Testis (tissue), 3 donors: ENCODE measurements around the gene CD83. TPM values are rescaled to one million over a fixed set of nuclear protein-coding genes. Genes with fewer than 3 reads are reported as not detected.

Source experiments
- DNase-seq: peaks from one replicate; pipeline ENCODE4 v3.0.0-alpha.2; 2019
- H3K27ac ChIP-seq, 2 donors: fragments of 200-600 bp; sonication (generic); one replicate each; pipeline ENCODE4 v1.5.1; 2019
- H3K27me3 ChIP-seq: fragments of 200-600 bp; sonication (generic); one replicate; pipeline ENCODE4 v1.5.1; 2019
- H3K36me3 ChIP-seq: fragments of 200-600 bp; sonication (generic); one replicate; pipeline ENCODE4 v1.5.1; 2017; ENCODE audit warnings: low read depth; ENCODE audit errors: missing control alignments
- H3K4me1 ChIP-seq: fragments of 200-600 bp; sonication (generic); one replicate; pipeline ENCODE4 v1.5.1; 2019
- H3K4me3 ChIP-seq, 2 donors: fragments of 200-600 bp; sonication (generic); one replicate each; pipeline ENCODE4 v1.5.1; 2017 to 2019
- H3K9me3 ChIP-seq: fragments of 200-600 bp; sonication (generic); one replicate; pipeline ENCODE4 v1.5.1; 2017
- CTCF ChIP-seq, 3 experiments: fragments of 450-650 bp in 2 of 3; fragments of 200-600 bp in 1 of 3; sonication (generic) in 1 of 3; IDR thresholded peaks; one replicate each; pipeline ENCODE4 v1.5.1; 2016 to 2019; ENCODE audit warnings: antibody characterized with exemption in 3 of 3, mild to moderate bottlenecking in 2 of 3, moderate library complexity in 1 of 3
- POLR2A ChIP-seq: fragments of 450-650 bp; IDR thresholded peaks from one replicate; pipeline ENCODE4 v1.6.1; 2017; ENCODE audit warnings: antibody characterized with exemption, mild to moderate bottlenecking, moderate library complexity
- WGBS, 2 donors: methylation state at CpG; one replicate each; pipeline ENCODE4 v1.1.5; 2018; 5-methylcytosine and 5-hydroxymethylcytosine counted together
- intact Hi-C: fragments of 100-400 bp; cut with DNase I; formaldehyde crosslinking; loops from one replicate; pipeline ENCODE4 v1.15.1; 2023; ENCODE audit warnings: low total_unique reads
- polyA plus RNA-seq: library from polyadenylated mRNA; stranded (reverse); fragments of 350-450 nt; fragmentation: Illumina TruSeq; extraction: RNeasy Lipid Tissue Mini Kit (QIAGEN cat#74804); gene quantifications from one replicate; pipeline ENCODE4 v1.2.3, GENCODE V29; 2014; ENCODE audit warnings: low read depth, low replicate concordance; ENCODE audit not compliant: insufficient read depth
- total RNA-seq, 2 donors: library from RNA; depleted of rRNA; stranded (reverse); fragments of >200 nt; gene quantifications; one replicate each; pipeline ENCODE4 v1.2.3, GENCODE V29; 2016

The CD83 gene
- total and polyA plus RNA-seq, 3 donors from 2014 or later, result 5.6 to 12.2 (median 6.2) TPM

DNA sequence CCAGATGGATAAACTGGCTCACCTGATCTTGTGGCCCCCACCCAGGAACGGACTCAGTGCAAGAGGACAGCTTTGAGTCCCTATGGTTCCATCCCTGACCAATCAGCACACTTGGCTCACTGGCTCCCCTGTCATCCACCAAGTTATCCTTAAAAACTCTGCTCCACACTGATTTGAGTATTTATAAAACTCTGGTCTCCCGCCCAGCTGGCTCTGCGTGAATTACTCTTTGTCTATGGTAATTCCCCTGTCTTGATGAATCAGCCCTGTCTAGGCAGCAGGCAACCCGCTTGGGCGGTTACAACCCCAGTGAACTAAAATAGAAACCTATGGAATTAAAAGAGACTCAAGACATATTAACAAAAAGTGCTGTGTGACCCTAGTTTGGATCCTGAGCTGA lies 38.1 kb upstream of the CD83 start:
- no peak for TF ChIP-seq POLR2A
- TF ChIP-seq CTCF (IDR thresholded peaks at IDR 0.05), result no peak
- H3K4me3 ChIP-seq, result no peak overlapping the region
- H3K4me1 ChIP-seq, result peaks cover 4% of the 10 kb centered on the region
- DNase-seq, result no peak
- intact Hi-C loops, result no loop called here
- no peaks in the 10 kb centered on the region for H3K27me3 ChIP-seq
- H3K9me3 ChIP-seq, result no peaks in the 10 kb centered on the region
- H3K27ac ChIP-seq, result no peak overlapping the region
- 81 to 83% methylated on average over 4 to 5 of the region's 5 CpGs for WGBS, 2 donors
- H3K36me3 ChIP-seq, result no peaks in the 10 kb centered on the region

- no peak for TF ChIP-seq POLR2A
- TF ChIP-seq CTCF (IDR thresholded peaks at IDR 0.05), result no peak
- intact Hi-C loops, result no loop called here
- no peak for DNase-seq
- no peaks in the 10 kb centered on the region for H3K27me3 ChIP-seq
- H3K4me1 ChIP-seq, result no peaks in the 10 kb centered on the region
- H3K9me3 ChIP-seq, result no peaks in the 10 kb centered on the region
- WGBS, 2 donors, result 76 to 88% methylated on average over 3 of the region's 3 CpGs
- no peak overlapping the region for H3K4me3 ChIP-seq
- no peak overlapping the region for H3K27ac ChIP-seq
- no peaks in the 10 kb centered on the region for H3K36me3 ChIP-seq
These were observed 37.6 kb upstream of the CD83 start for GRCh38 chr6:14079971-14080370.

GRCh38 chr6:14081126-14081525 lies 36.4 kb upstream of the CD83 start:
- Histone ChIP-seq H3K4me3 (no peak overlapping the region), H3K9me3 (no peaks in the 10 kb centered on the region), H3K27ac (no peak overlapping the region), H3K36me3 (no peaks in the 10 kb centered on the region), H3K4me1 (no peaks in the 10 kb centered on the region), H3K27me3 (no peaks in the 10 kb centered on the region)
- intact Hi-C loops, result no loop called here
- 77 to 80% methylated on average over 5 of the region's 5 CpGs for WGBS, 2 donors
- TF ChIP-seq CTCF (IDR thresholded peaks at IDR 0.05) (no peak), POLR2A (no peak)
- no peak for DNase-seq

- DNase-seq, result no peak
- H3K27ac ChIP-seq, result no peak overlapping the region
- no peaks in the 10 kb centered on the region for H3K4me1 ChIP-seq
- H3K36me3 ChIP-seq, result no peaks in the 10 kb centered on the region
- H3K9me3 ChIP-seq, result no peaks in the 10 kb centered on the region
- intact Hi-C loops, result no loop called here
- no peak overlapping the region for H3K4me3 ChIP-seq
- H3K27me3 ChIP-seq, result no peaks in the 10 kb centered on the region
- WGBS, 2 donors, result 80 to 81% methylated on average over 3 of the region's 3 CpGs
- no peak for TF ChIP-seq CTCF (IDR thresholded peaks at IDR 0.05)
These were observed 34.8 kb upstream of the CD83 start for GRCh38 chr6:14082771-14083170.

DNA sequence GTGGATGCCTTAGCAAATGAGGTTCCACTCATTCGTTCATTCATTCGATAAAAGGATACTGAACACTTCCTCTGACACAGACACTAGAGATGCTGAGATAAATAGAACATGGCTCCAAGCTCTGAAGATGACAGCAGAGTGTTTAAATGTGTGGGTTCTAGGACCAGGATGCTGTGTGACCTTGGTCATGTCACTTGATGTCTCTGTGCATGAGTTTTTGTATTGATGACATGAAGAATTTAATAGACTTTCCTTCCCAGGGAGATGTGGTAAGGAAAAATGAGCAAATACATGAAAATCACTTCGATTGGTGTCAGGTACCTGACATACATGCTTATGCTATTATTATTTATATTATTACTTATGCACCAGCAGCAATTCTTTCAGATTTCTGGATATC lies 34.3 kb upstream of the CD83 start:
- Histone ChIP-seq H3K36me3 (no peaks in the 10 kb centered on the region), H3K9me3 (no peaks in the 10 kb centered on the region), H3K4me1 (no peaks in the 10 kb centered on the region), H3K27ac (no peak overlapping the region), H3K4me3 (no peak overlapping the region), H3K27me3 (no peaks in the 10 kb centered on the region)
- 92 to 94% methylated on average over 3 of the region's 3 CpGs for WGBS, 2 donors
- no peak for DNase-seq
- TF ChIP-seq CTCF (IDR thresholded peaks at IDR 0.05) (no peak), POLR2A (no peak)
- intact Hi-C loops, result no loop called here
